Measurements from ENCODE around the gene PIEZO2.

The PIEZO2 gene

DNA sequence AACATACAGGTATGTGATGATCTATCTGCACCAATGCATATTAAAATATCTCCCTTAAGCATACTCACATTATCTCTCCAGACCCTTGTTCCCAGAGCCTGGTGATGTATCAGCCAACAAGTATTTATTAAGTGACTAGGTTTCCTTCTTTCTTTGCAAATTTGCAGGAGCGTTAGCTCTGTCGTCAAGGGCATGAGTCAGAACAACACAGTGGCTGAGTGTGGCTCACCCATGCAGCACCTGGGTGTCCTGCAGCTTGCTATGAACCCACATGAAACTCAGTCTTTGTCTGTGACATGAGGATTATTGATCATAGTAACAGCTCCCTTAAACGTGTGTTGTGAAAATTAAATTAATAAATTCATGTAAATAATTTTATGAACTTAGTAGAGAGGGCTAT lies 96.6 kb downstream of the PIEZO2 start:
- Mint-ChIP-seq H3K27ac (no peak overlapping the region), H3K9me3 (peaks cover 5% of the 10 kb centered on the region), H3K4me3 (no peak overlapping the region), H3K36me3 (ENCODE audit: low read depth) (no peaks in the 10 kb centered on the region), H3K27me3 (ENCODE audit: low read depth) (peaks cover 4% of the 10 kb centered on the region), H3K4me1 (peaks cover 23% of the 10 kb centered on the region)
- TF ChIP-seq, protein P1, sequence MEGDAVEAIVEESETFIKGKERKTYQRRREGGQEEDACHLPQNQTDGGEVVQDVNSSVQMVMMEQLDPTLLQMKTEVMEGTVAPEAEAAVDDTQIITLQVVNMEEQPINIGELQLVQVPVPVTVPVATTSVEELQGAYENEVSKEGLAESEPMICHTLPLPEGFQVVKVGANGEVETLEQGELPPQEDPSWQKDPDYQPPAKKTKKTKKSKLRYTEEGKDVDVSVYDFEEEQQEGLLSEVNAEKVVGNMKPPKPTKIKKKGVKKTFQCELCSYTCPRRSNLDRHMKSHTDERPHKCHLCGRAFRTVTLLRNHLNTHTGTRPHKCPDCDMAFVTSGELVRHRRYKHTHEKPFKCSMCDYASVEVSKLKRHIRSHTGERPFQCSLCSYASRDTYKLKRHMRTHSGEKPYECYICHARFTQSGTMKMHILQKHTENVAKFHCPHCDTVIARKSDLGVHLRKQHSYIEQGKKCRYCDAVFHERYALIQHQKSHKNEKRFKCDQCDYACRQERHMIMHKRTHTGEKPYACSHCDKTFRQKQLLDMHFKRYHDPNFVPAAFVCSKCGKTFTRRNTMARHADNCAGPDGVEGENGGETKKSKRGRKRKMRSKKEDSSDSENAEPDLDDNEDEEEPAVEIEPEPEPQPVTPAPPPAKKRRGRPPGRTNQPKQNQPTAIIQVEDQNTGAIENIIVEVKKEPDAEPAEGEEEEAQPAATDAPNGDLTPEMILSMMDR (IDR thresholded peaks at IDR 0.05; ENCODE audit: unreplicated experiment in 3 of 3) = no peak

DNA sequence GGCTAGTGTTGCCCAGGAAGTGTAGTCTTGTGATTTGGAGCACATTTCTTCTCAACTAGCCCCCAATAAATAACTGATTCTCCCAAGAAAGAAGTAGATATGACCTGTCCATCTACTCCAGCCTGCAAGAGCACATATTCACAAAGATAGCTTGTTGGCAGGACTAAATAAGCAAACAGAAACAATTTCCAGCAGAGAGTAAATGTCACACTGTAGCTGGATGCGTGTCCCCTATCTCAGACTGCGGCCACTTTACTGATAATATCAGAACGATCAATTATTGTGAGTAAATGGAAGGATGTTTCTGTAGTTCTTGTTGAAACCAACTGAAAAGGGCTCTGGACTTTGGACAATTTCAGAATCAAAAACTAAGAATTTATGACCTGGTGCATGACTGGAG lies 97.9 kb downstream of the PIEZO2 start:
- no peak overlapping the region for H3K27ac Mint-ChIP-seq
- peaks cover 23% of the 10 kb centered on the region for H3K4me1 Mint-ChIP-seq
- peaks cover 4% of the 10 kb centered on the region for H3K27me3 Mint-ChIP-seq (ENCODE audit: low read depth)
- peaks cover 2% of the 10 kb centered on the region for H3K9me3 Mint-ChIP-seq
- TF ChIP-seq, protein P1 (IDR thresholded peaks at IDR 0.05; ENCODE audit: unreplicated experiment in 3 of 3) = no peak
- no peak overlapping the region for H3K4me3 Mint-ChIP-seq
- no peaks in the 10 kb centered on the region for H3K36me3 Mint-ChIP-seq (ENCODE audit: low read depth)

DNA sequence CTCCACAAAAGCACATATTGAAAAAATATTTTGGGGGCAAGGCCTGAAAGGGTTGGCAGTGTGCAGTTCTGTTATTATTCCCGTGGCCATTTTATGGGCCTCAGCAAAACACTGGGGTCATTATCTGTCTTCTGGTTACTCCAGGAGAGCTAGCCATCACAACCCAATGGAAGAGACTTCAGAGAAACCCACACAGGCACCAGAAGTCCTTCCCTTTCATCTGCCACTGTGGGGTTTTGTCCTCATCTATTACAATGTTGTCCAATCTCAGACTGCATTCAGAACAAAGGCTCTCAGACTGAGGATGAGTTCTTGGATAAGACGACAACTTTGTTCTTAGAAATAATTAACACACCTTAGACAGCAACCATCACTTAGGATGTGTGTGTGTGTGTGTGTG lies 98.4 kb downstream of the PIEZO2 start:
- Mint-ChIP-seq H3K36me3 (ENCODE audit: low read depth) (peaks cover 5% of the 10 kb centered on the region), H3K27me3 (ENCODE audit: low read depth) (peaks cover 4% of the 10 kb centered on the region), H3K4me1 (peaks cover 23% of the 10 kb centered on the region), H3K4me3 (no peak overlapping the region), H3K27ac (no peak overlapping the region), H3K9me3 (peaks cover 2% of the 10 kb centered on the region)
- TF ChIP-seq, protein P1 (IDR thresholded peaks at IDR 0.05; ENCODE audit: unreplicated experiment in 3 of 3) = no peak

DNA sequence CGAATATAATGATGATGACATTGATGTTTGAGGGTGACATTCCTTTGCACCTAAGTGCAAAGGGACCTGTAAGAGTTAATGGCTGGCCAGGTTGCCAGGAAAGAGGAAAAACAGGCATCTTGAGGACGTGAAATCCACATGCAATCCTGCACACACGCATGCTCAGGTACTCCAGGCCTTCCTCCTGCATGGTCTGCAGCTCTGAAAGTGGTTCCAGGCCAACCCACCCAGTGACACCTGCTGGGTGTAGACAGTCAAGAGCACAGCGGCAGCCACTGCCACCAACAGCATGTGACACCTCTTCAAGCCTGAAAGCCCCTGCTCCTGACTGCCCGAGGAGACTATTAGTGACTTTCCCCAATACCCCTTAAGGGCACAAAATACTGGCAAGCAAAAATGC lies 101.6 kb downstream of the PIEZO2 start:
- Mint-ChIP-seq H3K9me3 (peaks cover 5% of the 10 kb centered on the region), H3K4me1 (peaks cover 10% of the 10 kb centered on the region)
- TF ChIP-seq, protein P1 (IDR thresholded peaks at IDR 0.05; ENCODE audit: unreplicated experiment in 3 of 3) = no peak

DNA sequence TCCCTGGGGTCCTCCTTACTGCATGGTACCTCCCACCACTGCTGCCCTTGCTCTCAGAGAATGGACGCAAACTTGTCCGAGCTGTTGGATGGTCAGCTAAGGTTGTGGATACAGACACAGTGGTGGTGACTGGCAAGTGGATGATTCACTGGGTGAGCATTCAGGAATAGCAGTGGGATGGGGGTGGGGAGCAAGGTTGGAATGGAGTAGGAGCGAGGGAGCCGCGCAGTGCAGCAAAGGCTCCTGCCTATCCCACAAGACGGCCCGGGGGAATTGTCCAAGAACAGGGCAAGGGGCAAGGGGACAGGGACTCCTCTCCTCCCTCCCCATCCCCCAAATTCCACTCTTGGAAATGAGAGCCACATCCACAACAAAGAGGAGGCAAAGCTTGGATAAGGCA lies 102.2 kb downstream of the PIEZO2 start:
- peaks cover 4% of the 10 kb centered on the region for H3K27me3 Mint-ChIP-seq (ENCODE audit: low read depth)
- H3K36me3 Mint-ChIP-seq (ENCODE audit: low read depth) = peaks cover 11% of the 10 kb centered on the region
- H3K4me1 Mint-ChIP-seq = peaks cover 15% of the 10 kb centered on the region
- H3K4me3 Mint-ChIP-seq = no peak overlapping the region
- H3K27ac Mint-ChIP-seq = no peak overlapping the region
- H3K9me3 Mint-ChIP-seq = peaks cover 7% of the 10 kb centered on the region
- TF ChIP-seq, protein P1 (IDR thresholded peaks at IDR 0.05; ENCODE audit: unreplicated experiment in 3 of 3) = no peak

More for the DNA sequence above, 101.6 kb downstream of the PIEZO2 start:
- Mint-ChIP-seq H3K27me3 (ENCODE audit: low read depth) (peaks cover 4% of the 10 kb centered on the region), H3K4me3 (no peak overlapping the region), H3K27ac (no peak overlapping the region), H3K36me3 (ENCODE audit: low read depth) (peaks cover 11% of the 10 kb centered on the region)

DNA sequence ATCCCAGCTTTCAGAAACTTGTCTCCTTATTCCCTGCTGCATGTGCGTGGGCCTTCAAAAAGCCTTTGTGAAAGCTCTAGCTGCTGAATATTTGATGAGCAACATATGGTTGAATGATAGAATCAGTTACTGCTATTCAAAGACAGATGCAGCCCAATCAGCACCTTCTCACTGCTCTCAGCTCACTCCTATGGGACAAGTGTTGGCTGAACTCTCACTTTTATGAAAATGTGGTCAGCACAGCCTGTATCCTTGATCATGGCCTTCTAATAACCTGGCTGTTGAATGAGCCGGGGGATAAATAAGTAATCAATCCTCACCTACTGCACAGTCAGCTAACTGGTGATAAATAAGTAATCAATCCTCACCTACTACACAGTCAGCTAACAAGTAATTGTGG lies 103.2 kb downstream of the PIEZO2 start:
- Mint-ChIP-seq H3K27ac (peak overlapping the region; percentile 28 to 51 (median 50)), H3K9me3 (peaks cover 8% of the 10 kb centered on the region), H3K4me1 (peaks cover 22% of the 10 kb centered on the region), H3K36me3 (ENCODE audit: low read depth) (peaks cover 11% of the 10 kb centered on the region), H3K27me3 (ENCODE audit: low read depth) (peaks cover 4% of the 10 kb centered on the region), H3K4me3 (no peak overlapping the region)
- TF ChIP-seq, protein P1 (IDR thresholded peaks at IDR 0.05; ENCODE audit: unreplicated experiment in 3 of 3) = no peak

Measured in nephron (organoid).